ENCODE results near the gene MAGEB10.
"Not testable (repeated sequence)": the region's sequence is repeated elsewhere in the genome, so short reads cannot be mapped to it uniquely, and the experiment has no call there.

Gene MAGEB10

DNA sequence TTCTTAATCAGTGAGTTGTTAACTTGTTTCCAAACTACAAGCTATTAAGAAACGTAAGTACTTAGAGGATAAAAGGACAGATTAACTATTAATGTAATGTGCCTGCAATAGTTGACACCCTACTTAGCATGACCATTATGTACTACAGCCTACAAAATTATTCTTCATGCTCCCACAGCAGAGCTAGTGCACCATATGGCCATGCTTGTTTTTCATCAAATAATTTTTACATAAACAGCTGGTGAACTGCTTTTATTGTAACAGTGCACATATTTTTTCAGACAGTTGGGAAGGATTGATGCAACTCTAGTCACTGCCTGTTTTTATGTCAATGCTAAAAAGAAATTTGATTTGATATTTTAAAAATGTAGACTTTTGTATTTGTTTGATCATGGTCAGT lies 10.2 kb upstream of the MAGEB10 start:
- Histone ChIP-seq H3K27ac (ENCODE audit: low read depth, low read length) (no peak overlapping the region), H2AK5ac (ENCODE audit: low read length) (no peak overlapping the region), H2BK120ac (ENCODE audit: low read depth, low read length) (no peak overlapping the region), H3K4ac (ENCODE audit: low read depth, low read length) (no peak overlapping the region), H3K36me3 (ENCODE audit: control insufficient read depth, insufficient read depth, low read length) (no peaks in the 10 kb centered on the region), H2BK15ac (replicated peaks; ENCODE audit: low read depth) (no peak overlapping the region), H3K4me2 (ENCODE audit: low read length) (no peak overlapping the region), H3K4me1 (ENCODE audit: control insufficient read depth, low read depth, low read length) (no peaks in the 10 kb centered on the region), H3K79me2 (ENCODE audit: control insufficient read depth, insufficient read depth, low read length) (no peaks in the 10 kb centered on the region), H3K79me1 (ENCODE audit: low read length) (no peaks in the 10 kb centered on the region), H4K5ac (ENCODE audit: low read length) (no peak overlapping the region), H3K23ac (ENCODE audit: low read length) (no peak overlapping the region), H3K56ac (ENCODE audit: low read length) (no peak overlapping the region), H3K9ac (ENCODE audit: low read length) (no peak overlapping the region), H3K18ac (ENCODE audit: low read length) (no peak overlapping the region), H3K4me3 (ENCODE audit: low read length) (no peak overlapping the region), H3K27me3 (ENCODE audit: insufficient read depth, low read length, poor library complexity) (no peaks in the 10 kb centered on the region), H4K8ac (ENCODE audit: low read depth, low read length) (no peak overlapping the region), H2BK5ac (ENCODE audit: low read length) (no peak overlapping the region)
- no CpG with 5 or more reads among the region's 1 CpG for WGBS (ENCODE audit: extremely low coverage, insufficient coverage, low lambda C conversion rate)
- no peak for DNase-seq

GRCh38 chrX:27808226-27808625 lies 436 bp downstream of the MAGEB10 start:
- no peak overlapping the region for H3K23ac ChIP-seq (ENCODE audit: low read length)
- DNase-seq, result no peak

DNA sequence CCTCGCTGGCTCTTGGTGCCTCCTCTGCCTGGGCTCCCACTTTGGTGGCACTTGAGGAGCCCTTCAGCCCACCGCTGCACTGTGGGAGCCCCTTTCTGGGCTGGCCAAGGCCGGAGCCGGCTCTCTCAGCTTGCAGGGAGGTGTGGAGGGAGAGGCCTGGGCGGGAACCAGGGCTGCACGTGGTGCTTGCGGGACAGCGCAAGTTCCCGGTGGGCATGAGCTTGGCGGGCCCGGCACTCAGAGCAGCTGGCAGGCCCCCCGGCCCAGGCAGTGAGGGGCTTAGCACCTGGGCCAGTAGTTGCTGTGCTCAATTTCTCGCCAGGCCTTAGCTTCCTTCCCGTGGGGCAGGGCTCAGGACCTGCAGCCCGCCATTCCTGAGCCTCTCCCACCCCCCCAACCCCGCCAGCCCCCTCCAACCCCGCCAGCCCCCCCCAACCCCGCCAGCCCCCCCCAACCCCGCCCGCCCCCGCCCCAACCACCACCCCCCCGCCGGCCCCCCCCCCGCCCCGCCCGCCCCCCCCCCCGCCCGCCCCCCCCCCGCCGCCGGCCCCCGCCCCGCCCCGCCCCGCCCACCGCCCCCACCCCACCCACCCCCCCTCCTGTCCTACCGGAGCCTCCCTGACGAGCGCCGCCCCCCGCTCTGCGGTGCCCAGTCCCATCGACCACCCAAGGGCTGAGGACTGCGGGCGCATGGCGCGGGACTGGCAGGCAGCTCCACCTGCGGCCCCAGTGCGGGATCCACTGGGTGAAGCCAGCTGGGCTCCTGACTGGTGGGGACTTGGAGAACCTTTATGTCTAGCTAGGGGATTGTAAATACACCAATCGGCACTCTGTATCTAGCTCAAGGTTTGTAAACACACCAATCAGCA lies 1.4 kb downstream of the MAGEB10 start:
- no CpG with 5 or more reads among the region's 50 CpGs for WGBS (ENCODE audit: extremely low coverage, insufficient coverage, low lambda C conversion rate)
- not testable (repeated sequence) for H3K27me3 ChIP-seq (ENCODE audit: insufficient read depth, low read length, poor library complexity); H3K79me2 ChIP-seq (ENCODE audit: control insufficient read depth, insufficient read depth, low read length); H3K79me1 ChIP-seq (ENCODE audit: low read length); H2AK5ac ChIP-seq (ENCODE audit: low read length); H3K4ac ChIP-seq (ENCODE audit: low read depth, low read length); H3K18ac ChIP-seq (ENCODE audit: low read length); H3K56ac ChIP-seq (ENCODE audit: low read length); H3K36me3 ChIP-seq (ENCODE audit: control insufficient read depth, insufficient read depth, low read length); H3K4me1 ChIP-seq (ENCODE audit: control insufficient read depth, low read depth, low read length); H3K9ac ChIP-seq (ENCODE audit: low read length); H3K27ac ChIP-seq (ENCODE audit: low read depth, low read length); H3K23ac ChIP-seq (ENCODE audit: low read length); H2BK120ac ChIP-seq (ENCODE audit: low read depth, low read length); H4K5ac ChIP-seq (ENCODE audit: low read length); H4K8ac ChIP-seq (ENCODE audit: low read depth, low read length); H2BK5ac ChIP-seq (ENCODE audit: low read length); H3K4me3 ChIP-seq (ENCODE audit: low read length); H2BK15ac ChIP-seq (replicated peaks; ENCODE audit: low read depth); H3K4me2 ChIP-seq (ENCODE audit: low read length); DNase-seq

More at GRCh38 chrX:27808226-27808625, 436 bp downstream of the MAGEB10 start:
- no peak overlapping the region for H3K56ac ChIP-seq (ENCODE audit: low read length)
- no peak overlapping the region for H3K4me3 ChIP-seq (ENCODE audit: low read length)
- no peak overlapping the region for H2BK5ac ChIP-seq (ENCODE audit: low read length)
- H3K27ac ChIP-seq (ENCODE audit: low read depth, low read length), result no peak overlapping the region
- H2BK15ac ChIP-seq (replicated peaks; ENCODE audit: low read depth), result no peak overlapping the region
- no peak overlapping the region for H4K5ac ChIP-seq (ENCODE audit: low read length)
- no peaks in the 10 kb centered on the region for H3K27me3 ChIP-seq (ENCODE audit: insufficient read depth, low read length, poor library complexity)
- H4K8ac ChIP-seq (ENCODE audit: low read depth, low read length), result no peak overlapping the region
- no peak overlapping the region for H3K4me2 ChIP-seq (ENCODE audit: low read length)
- H3K79me1 ChIP-seq (ENCODE audit: low read length), result no peaks in the 10 kb centered on the region
- WGBS (ENCODE audit: extremely low coverage, insufficient coverage, low lambda C conversion rate), result no CpG with 5 or more reads among the region's 14 CpGs
- H2BK120ac ChIP-seq (ENCODE audit: low read depth, low read length), result no peak overlapping the region
- no peak overlapping the region for H3K9ac ChIP-seq (ENCODE audit: low read length)
- no peak overlapping the region for H2AK5ac ChIP-seq (ENCODE audit: low read length)
- H3K4ac ChIP-seq (ENCODE audit: low read depth, low read length), result no peak overlapping the region
- no peaks in the 10 kb centered on the region for H3K36me3 ChIP-seq (ENCODE audit: control insufficient read depth, insufficient read depth, low read length)
- H3K18ac ChIP-seq (ENCODE audit: low read length), result no peak overlapping the region
- no peaks in the 10 kb centered on the region for H3K79me2 ChIP-seq (ENCODE audit: control insufficient read depth, insufficient read depth, low read length)
- H3K4me1 ChIP-seq (ENCODE audit: control insufficient read depth, low read depth, low read length), result no peaks in the 10 kb centered on the region

- no peak overlapping the region for H2AK5ac ChIP-seq (ENCODE audit: low read length)
- no peaks in the 10 kb centered on the region for H3K79me1 ChIP-seq (ENCODE audit: low read length)
- no peaks in the 10 kb centered on the region for H3K27me3 ChIP-seq (ENCODE audit: insufficient read depth, low read length, poor library complexity)
- no peak overlapping the region for H3K18ac ChIP-seq (ENCODE audit: low read length)
- H3K56ac ChIP-seq (ENCODE audit: low read length), result no peak overlapping the region
- no peak overlapping the region for H4K5ac ChIP-seq (ENCODE audit: low read length)
- no peak overlapping the region for H3K27ac ChIP-seq (ENCODE audit: low read depth, low read length)
- H3K23ac ChIP-seq (ENCODE audit: low read length), result no peak overlapping the region
- no peak overlapping the region for H3K4me2 ChIP-seq (ENCODE audit: low read length)
- no peaks in the 10 kb centered on the region for H3K4me1 ChIP-seq (ENCODE audit: control insufficient read depth, low read depth, low read length)
- DNase-seq, result no peak
- no peak overlapping the region for H4K8ac ChIP-seq (ENCODE audit: low read depth, low read length)
- no peak overlapping the region for H2BK15ac ChIP-seq (replicated peaks; ENCODE audit: low read depth)
- H2BK120ac ChIP-seq (ENCODE audit: low read depth, low read length), result no peak overlapping the region
- H3K36me3 ChIP-seq (ENCODE audit: control insufficient read depth, insufficient read depth, low read length), result no peaks in the 10 kb centered on the region
- H3K4me3 ChIP-seq (ENCODE audit: low read length), result no peak overlapping the region
- no peak overlapping the region for H2BK5ac ChIP-seq (ENCODE audit: low read length)
- no peak overlapping the region for H3K9ac ChIP-seq (ENCODE audit: low read length)
- no peaks in the 10 kb centered on the region for H3K79me2 ChIP-seq (ENCODE audit: control insufficient read depth, insufficient read depth, low read length)
- H3K4ac ChIP-seq (ENCODE audit: low read depth, low read length), result no peak overlapping the region
These were observed 7.4 kb downstream of the MAGEB10 start for GRCh38 chrX:27815209-27815608.

- Histone ChIP-seq H3K56ac (ENCODE audit: low read length) (no peak overlapping the region), H3K79me2 (ENCODE audit: control insufficient read depth, insufficient read depth, low read length) (no peaks in the 10 kb centered on the region), H3K4me1 (ENCODE audit: control insufficient read depth, low read depth, low read length) (no peaks in the 10 kb centered on the region), H2BK120ac (ENCODE audit: low read depth, low read length) (no peak overlapping the region), H3K9ac (ENCODE audit: low read length) (no peak overlapping the region), H2AK5ac (ENCODE audit: low read length) (no peak overlapping the region), H2BK5ac (ENCODE audit: low read length) (no peak overlapping the region), H3K27me3 (ENCODE audit: insufficient read depth, low read length, poor library complexity) (no peaks in the 10 kb centered on the region), H3K4me3 (ENCODE audit: low read length) (no peak overlapping the region), H2BK15ac (replicated peaks; ENCODE audit: low read depth) (no peak overlapping the region), H3K4me2 (ENCODE audit: low read length) (no peak overlapping the region), H3K4ac (ENCODE audit: low read depth, low read length) (no peak overlapping the region), H3K23ac (ENCODE audit: low read length) (no peak overlapping the region), H3K36me3 (ENCODE audit: control insufficient read depth, insufficient read depth, low read length) (no peaks in the 10 kb centered on the region), H4K5ac (ENCODE audit: low read length) (no peak overlapping the region), H3K18ac (ENCODE audit: low read length) (no peak overlapping the region), H4K8ac (ENCODE audit: low read depth, low read length) (no peak overlapping the region), H3K79me1 (ENCODE audit: low read length) (no peaks in the 10 kb centered on the region), H3K27ac (ENCODE audit: low read depth, low read length) (no peak overlapping the region)
- DNase-seq, result no peak
- WGBS (ENCODE audit: extremely low coverage, insufficient coverage, low lambda C conversion rate), result no CpG with 5 or more reads among the region's 1 CpG
These were observed 16.0 kb downstream of the MAGEB10 start for GRCh38 chrX:27823812-27824211.

- no peaks in the 10 kb centered on the region for H3K27me3 ChIP-seq (ENCODE audit: insufficient read depth, low read length, poor library complexity)
- no peak overlapping the region for H3K27ac ChIP-seq (ENCODE audit: low read depth, low read length)
- no peaks in the 10 kb centered on the region for H3K36me3 ChIP-seq (ENCODE audit: control insufficient read depth, insufficient read depth, low read length)
- no peak for DNase-seq
- no peak overlapping the region for H3K9ac ChIP-seq (ENCODE audit: low read length)
- no peak overlapping the region for H2BK15ac ChIP-seq (replicated peaks; ENCODE audit: low read depth)
- no peak overlapping the region for H2BK120ac ChIP-seq (ENCODE audit: low read depth, low read length)
- H3K23ac ChIP-seq (ENCODE audit: low read length), result no peak overlapping the region
- no peak overlapping the region for H3K4ac ChIP-seq (ENCODE audit: low read depth, low read length)
- no peak overlapping the region for H4K5ac ChIP-seq (ENCODE audit: low read length)
- H3K18ac ChIP-seq (ENCODE audit: low read length), result no peak overlapping the region
- no peak overlapping the region for H4K8ac ChIP-seq (ENCODE audit: low read depth, low read length)
- no peaks in the 10 kb centered on the region for H3K79me2 ChIP-seq (ENCODE audit: control insufficient read depth, insufficient read depth, low read length)
- H2AK5ac ChIP-seq (ENCODE audit: low read length), result no peak overlapping the region
- no peak overlapping the region for H3K4me3 ChIP-seq (ENCODE audit: low read length)
- H3K56ac ChIP-seq (ENCODE audit: low read length), result no peak overlapping the region
- no peak overlapping the region for H2BK5ac ChIP-seq (ENCODE audit: low read length)
- no peaks in the 10 kb centered on the region for H3K4me1 ChIP-seq (ENCODE audit: control insufficient read depth, low read depth, low read length)
- no CpG with 5 or more reads among the region's 3 CpGs for WGBS (ENCODE audit: extremely low coverage, insufficient coverage, low lambda C conversion rate)
- no peak overlapping the region for H3K4me2 ChIP-seq (ENCODE audit: low read length)
- H3K79me1 ChIP-seq (ENCODE audit: low read length), result no peaks in the 10 kb centered on the region
These were observed 30.4 kb downstream of the MAGEB10 start for GRCh38 chrX:27838185-27838584.
